CD1c-positive myeloid dendritic cell (primary cell): ENCODE results near the gene PSD.

Experiments
- DNase-seq: peaks from one replicate; pipeline ENCODE4 v3.0.0-alpha.2; 2016; ENCODE audit errors: extremely low spot score

The PSD gene

DNA sequence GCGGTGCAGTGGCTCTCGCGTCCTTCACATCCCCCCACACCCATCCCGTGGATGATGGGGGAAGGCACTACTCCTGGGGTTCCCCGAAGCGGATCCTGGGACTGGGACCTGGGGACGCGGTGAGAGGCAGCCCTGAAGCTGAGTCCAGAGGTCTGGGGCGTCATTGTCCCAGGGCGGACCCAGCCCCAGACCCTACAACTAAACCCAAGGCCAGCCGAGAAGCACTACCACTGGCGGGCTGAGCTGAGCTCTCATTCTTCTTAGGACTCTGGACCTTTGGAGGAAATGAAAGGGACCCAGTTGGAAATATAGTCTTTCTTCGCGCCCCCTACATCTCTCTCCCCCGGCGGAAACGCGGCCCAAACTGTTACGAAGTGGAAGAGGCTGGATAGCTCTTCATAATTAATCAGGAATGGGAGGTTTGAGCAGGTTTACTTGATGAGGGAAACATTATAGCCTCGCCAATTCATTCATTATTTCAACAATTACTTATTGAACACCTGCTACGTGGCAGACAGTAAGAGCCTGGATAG is 1.7 kb upstream of the PSD start:
- no peak for DNase-seq

DNA sequence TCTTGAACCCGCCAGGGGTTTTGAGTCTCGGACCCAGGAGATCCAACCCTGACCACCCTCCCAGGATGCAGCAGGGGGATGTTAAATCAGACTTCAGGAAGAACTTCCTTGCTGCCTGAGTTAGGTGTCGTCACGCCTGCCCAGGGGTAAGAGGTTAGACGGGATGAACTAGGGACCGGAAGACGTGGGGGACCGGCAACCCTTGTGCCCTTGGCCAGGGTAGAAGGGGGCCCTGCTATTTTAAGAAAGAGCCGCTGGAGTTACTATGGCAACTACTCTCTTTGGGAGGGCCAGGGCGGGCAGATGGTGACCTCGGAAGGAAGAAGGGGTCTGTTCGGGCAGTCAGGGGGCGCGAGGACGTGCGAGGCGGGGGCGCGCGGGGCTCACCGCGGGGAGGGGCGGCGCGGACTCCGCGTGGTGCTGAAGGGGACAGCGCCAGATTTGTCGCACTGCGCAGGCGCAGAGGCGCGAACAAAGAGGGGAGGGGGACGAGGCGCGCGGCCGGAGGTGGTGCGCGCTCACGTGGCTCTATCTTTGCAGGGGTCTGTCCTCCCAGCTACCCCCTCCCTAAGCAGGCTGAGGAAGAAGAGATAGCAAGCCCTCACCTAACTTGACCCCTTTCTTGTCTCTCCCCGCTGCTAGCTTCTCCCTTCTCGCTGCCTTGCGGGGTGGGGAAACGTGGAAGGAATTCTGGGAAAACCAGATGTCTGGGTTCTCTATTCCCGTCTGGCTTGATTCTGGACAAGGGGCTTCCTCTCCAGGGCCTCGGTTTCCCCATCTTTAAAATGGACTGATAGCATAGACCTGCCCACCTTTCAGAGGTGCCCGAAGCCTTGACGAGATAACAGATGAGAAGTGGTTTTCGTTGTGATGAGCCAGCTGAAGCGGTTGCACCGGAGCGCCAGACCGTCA is 940 bp upstream of the PSD start:
- peak; percentile 66 for DNase-seq

DNA sequence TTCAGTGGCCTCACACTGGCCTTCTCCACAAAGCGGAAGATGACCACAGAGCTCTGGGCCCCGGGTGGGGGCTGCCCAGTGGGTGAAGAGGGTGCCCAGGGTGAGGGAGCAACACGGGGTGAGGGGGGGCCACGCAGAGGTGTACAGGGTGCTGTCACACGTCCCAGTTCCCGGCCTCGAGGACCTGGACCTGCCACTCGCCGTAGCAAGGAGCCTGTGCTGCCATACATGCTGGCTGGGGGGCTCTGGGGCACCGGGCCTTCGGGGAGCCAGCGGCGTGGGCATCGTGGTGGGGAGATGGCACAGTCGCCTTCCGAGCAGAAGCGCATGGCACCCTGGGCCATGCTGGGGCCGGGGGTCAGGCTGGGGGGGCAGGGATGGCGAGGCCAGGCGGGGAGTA is 1.9 kb downstream of the PSD start:
- no peak for DNase-seq

DNA sequence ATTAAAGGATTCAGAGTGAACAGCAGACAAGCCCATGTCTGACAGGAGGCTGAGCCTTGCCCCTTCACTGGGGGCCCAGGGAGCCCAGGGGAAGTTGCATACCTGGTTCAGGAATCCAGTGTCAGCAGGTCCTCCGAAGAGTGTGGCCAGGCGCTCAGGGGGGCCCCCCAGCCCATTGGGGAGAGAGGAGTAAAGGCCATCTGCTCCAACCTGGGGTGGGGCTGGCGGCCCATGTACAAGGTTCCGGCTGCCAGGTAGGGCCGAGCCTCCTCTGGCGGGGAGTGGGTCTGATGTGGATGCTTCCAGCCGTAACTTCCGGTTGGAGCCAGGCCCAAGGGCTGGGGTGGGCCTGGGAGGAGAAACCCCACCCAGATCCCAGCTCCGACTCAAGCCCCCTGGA is 2.3 kb downstream of the PSD start:
- DNase-seq: no peak

DNA sequence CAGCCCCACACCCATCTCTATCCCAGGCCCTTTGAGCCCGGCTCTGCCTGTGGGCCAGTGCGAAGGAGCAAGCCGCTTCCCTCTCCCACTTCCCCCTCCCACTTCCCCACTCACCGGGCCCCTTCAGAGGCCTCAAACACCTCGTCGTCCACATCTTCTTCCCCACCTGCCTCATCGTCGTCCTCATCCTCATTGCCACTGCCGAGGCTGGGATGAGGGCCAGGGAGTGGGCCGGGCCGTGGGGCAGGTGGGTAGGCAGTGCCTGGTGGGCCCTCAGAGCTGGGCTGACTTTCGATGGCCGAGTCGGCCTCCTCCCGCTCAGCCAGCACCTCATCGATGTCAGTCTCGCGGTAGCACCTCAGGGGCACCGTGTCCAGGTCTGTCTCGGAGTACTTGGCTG is 3.8 kb downstream of the PSD start:
- peak; percentile 38 for DNase-seq

DNA sequence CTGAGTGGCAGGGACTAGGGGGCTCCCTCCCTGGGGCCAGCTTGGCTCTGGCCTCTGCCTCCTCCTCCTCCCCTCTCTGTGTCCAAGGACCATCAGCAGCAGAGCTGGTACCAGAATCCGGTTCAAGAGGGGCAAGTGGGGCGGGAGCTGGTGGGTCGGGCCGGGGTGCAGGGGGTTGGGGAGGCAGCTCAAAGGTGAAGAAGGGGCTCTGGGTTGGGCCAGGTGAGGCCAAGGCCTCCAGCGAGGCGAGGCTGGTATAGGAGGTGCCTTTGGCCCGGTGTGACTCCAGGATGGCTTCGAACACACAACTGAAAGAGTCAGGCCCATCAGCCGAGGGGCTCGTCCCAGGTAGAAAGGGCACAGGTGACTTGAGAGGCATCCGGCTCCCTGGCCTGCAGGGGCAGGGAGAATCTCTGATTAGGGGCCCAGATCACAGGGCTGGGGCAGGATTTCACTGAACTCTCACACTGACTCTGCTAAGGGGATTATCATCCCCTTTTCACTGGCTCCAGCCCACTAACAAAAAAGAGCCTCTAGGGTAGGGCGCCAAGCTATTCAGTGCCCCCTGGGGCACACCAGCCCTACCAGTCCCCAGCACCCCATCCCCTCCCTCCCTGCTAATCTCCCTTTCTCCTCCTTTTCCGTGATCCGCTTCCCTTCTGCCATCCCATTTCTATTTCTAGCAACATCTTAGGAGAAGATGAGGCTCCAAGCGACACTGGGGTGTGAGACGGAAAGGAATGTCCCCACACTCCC is 4.6 kb downstream of the PSD start:
- DNase-seq: no peak

DNA sequence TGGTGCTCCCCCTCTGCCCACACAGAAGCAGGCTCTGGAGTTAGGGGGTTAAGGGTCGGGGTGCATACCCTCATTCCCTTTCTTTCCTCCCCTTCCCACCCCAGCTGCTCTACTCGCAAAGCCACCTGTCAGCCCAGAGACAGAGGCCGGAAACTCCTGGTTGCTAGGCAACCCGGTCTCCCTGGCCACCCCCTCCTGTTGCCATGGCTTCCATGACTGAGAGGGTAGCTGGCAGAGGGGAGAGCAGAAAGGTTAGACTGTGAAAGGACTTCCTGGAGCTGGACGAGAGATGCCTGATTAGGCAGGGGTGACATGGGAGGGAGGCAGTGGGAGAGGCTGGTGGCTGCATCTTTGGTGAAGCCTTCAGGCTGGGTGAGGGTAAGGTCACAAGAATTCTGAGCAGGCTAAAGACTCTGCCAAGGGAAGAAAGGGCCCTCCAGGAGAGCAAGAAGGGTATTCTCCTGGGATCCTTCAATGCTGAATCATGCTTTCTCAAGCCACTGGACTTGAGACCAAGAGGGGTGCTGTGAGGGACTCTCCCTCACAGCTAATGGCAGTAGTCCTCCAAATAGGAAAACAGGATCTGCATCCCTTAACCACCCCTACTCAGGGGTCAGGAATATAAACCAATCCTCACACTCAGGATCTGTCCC is 5.4 kb downstream of the PSD start:
- no peak for DNase-seq

DNA sequence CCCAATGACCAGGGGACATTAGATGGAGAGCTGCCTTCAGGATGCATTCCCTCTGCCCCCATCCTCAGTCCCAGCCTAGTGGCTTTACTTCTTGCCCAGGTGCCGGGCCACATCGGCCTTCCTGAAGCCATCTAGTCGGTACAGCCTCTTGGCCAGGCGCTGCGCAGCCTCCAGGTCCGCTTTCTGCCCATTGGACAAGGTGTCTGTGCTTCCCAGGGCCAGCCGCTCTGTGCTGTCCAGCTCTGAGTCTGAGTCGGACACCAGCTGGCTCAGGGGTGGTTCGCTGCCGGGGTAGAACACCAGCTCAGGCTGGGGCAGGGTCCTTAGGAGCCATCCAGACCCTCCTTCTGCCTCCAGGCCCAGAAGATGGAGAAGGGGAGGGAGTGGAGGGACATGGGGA is 6.3 kb downstream of the PSD start:
- DNase-seq: no peak

DNA sequence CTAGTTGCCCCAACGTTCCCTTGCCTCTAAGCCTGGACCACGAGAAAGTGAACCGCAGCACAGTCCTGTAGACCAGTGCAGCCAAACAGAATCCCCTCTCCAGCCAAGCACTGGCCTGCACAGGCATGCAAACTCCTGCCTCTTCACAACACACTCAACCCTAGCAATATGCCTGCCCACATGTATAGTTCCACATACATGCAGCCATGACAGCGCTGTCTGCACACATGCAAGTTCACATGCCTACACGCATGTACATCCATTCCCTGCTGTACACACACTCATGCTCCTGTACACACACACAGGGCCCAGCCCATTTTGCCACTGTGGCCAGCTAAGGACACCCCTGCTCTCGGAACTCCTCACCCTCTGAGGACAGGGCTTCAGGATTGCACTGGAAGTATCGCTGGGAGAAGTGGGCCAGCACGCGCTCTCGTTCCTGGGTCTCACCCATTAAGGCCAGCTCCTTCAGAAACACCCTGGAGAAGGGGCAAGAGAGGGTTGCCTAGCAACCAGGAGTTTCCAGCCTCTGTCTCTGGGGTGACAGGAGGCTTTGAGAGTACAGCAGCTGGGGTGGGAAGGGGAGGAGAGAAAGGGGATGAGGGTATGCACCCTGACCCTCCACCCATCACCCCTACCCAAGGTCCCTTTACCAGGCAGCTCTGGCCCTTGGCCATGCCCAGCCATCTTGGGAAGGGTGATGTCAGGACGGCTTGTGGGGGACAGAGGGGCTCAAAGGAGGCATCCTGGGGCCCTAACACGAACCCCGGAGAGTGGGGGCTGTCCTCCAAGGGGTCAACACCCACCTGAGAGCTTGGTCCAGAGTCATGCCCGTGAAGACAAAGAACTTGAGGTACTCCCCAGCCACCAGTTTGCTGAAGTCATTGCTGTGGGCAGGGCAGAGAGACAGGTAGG is 7.0 kb downstream of the PSD start:
- DNase-seq: no peak

DNA sequence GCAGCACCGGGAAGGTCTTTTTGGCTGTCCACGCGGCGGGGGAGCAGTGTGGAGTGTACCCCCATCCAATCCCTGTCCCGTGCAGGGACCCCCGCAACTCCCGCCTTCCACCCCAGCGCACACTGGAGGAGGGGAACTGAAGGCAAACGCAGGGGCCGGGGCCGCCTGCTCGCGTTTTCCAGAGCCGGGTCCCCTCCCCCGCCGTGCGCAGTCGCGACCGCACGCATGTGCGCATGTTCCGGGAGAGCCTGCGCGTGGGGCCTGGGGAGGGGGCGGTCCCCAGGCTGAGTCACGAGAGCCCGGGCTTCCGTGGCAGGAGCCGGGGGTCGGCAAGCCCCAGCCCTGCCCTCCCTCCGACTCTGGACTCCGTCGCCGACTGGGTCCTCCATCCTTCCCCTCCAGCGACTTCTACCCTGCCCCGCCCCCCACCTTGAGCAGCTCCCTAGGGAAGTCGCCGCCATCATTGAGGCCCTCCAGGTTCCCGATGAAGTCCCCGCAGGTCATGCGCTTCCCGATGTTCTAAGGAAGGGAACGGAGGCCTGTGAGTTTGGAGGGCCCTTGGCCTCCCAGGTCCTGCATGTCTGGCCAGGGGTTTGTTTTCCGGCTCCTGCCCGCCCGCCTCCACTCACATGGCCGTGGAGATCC is 8.0 kb downstream of the PSD start:
- DNase-seq: no peak

DNA sequence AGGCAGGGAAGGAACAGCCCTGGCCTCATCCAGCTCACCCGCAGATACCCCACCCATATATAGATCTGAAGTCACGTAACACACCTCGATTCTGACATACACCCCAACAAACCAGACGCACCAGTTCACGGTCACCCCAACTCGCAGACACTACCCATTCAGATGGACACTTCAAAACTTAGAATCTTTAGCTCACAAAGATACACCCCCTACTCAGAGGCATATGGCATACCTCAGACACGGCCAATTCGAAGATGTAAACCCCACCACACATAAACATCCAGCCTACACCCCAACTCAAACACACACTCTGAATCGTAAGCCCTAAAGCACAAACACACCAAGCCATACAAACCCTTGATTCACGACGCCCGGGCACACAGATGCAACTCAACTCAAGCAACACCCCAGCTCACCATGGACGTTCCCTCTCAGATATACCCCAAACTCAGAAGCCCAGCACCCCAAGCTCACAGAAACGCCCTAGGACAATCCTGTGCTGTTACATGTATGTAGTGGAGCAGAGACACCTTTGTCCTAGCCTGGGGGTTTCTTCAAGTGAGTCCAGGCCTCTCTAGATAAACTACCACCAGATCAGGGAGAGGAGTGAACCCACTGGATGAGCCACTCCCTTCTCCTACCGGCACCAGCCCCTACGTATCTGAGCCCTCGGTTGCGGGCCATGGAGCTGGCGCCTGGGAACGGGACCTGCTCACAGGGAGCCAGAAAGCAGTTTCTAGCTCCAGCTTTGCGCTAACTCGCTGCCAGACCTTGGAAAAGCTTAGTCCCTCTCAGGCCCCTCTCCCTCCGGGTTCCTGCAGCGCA is 8.8 kb downstream of the PSD start:
- DNase-seq: no peak

DNA sequence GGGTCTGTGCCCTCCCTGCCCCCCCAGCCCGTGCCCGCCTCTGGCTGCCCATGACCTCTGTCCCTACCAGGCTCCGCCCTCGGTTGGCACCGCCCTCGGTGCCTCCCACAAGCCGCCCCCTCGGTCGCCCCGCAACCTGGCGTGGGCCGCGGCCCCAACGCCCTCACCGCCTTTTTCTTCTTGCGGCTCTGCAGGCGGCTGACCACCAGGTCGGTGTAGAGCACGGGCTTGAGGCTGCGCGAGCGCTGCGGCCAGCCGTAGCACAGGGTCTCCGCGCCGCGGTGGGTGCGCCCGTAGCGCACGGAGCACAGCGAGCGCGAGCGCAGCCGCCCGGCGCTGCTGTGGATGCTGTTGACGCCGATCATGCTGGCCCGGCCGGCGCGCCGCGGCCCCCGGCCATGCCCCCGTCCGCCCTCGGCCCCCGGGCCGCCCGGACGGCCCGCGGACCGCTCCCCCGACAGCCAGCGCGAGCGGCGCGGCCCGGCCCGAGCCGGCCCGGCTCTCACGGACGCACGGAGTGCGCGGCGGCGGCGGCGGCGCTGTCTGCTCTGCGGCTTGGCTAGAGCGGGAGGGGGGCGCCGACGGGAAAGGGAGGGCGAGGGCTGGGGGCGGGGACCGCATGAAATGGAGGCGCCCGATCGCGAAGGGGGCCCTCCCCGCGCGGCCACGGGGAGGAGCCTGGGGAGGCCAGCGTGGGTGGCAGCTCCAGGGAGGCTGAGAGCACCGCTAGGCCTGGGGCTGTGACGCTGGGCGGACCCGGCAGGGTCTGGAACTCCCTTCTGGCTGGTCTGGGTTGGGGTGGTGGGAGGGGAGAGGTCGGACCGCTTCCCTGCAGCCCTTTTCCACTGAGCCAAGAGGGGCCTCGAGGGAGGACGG is 9.6 kb downstream of the PSD start:
- peak; percentile 65 for DNase-seq

DNA sequence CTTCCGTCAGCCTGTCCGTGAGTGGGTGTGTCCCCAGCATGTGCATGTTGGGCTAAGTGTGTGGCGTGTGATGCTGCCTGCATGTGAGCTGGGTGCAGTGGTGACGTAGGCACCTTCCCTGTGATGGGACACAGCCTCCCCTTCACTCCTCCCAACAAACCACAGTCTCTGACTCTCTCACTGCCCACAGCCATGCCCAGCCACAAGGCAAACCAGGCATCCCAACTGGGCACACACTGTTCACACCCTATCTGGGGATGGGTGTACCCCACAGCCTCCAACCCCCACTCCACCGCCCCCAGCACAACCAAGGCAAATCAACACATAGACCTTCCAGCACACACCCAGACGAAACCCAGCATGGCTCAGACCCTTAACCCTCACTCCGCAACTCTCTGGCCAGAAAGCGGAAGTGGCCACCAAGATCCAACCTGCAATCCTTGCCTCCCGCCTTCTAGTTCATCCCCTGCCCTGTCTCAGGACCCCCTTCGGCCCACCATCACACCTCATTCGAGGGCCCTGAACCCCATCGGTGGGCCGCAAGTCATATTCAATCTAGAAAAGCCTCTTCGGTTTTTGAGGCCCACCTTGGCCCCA is 10.4 kb downstream of the PSD start:
- DNase-seq: no peak

DNA sequence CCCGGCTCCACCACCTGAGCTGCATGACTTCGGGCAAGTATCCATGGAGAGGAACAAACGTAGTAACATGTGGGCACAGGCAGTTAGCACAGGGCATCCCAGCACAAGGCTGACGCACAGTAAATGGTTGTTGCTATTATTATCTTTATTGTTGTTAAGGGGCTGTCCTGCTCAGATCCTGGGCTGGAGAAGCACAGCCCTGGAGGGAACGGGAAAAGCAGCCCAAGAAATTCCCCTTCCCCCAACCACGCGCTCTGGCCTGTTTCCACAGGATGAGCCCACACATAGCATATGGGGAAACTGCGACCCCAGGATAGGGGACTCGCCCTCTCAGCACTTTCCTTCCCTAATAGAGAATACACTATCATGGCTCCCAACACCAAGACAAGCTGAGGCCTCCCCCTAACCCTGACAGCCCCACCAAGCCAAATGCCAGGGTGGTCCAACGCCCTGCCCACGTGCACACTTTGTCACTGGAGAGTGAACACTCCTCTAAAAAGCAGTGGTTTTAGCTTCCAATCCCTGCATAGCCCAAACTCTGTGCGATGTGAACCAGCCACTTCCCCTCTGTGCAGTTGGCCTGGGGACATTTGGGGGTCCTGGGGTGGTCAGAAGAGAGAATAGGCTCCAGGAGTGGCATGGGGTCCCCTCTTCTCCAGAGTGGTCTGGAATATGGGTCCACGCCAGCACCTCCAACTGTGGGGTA is 11.0 kb downstream of the PSD start:
- DNase-seq: no peak

DNA sequence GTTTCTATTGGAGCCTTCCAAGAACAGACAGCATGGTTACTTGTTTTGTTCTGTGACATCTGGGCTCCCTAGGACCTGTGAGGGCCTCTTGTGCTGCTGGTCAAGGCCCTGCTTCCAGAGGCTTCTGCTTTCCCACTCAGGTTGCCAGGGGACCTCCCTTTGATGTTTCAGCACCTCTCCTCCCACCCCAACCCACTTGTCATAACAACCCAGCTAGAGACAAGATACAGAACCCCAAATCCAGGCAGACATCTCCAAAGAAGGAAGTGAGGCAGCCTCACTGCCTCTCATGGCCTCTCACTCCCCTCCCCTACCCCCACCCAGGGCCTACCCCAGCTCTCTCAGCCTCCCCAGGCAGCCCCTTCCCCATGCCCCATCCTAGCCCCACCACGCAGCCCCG is 11.8 kb downstream of the PSD start:
- DNase-seq: peak; percentile 26

DNA sequence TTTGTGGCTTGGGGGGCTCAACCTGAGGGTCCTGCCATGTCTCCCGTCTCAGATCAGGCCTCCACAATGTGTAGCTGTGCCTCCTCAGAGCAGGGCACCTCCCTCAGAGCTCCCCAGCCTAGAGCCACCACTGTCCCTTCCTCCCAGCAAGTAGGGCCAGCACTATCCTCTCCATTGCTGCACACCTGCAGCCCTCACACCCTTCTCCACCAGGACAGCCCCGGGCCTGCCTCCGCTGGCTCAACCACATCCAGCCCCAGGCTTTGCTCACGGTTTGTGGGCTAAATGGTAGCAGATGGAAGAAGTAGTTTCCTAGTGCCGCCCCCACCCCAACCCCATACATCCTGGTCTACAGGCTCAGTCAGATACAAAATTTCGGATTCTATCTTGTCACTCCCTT is 13.0 kb downstream of the PSD start:
- no peak for DNase-seq

DNA sequence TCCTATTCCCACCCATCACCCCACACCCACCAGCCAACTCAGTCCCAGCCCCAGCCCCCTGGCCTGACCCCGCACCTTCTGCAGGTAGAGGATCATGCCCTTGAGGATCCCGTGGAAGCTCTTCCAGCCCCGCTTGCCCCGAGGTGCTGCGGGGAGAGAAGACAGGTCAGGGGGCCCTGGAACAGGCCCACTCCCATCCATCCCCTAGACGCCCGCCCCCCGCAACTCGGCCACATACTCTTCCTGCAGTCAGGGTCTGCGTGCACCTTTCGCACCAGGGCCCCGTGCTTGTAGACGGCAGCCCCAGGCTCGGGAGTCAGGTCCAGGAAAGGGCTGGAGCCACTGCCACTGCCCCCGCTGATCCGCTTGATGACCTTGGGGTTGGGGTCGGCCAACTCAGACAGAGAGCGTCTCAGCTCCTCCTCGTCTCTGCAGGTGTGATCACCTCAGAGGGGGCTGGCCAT is 13.4 kb downstream of the PSD start:
- DNase-seq: no peak
